WTC11 (cell line): ENCODE results near the gene FBH1. TPM values are rescaled to one million over a fixed set of nuclear protein-coding genes. Genes with fewer than 3 reads are reported as not detected.

Source experiments
- ATAC-seq: fragments of 200-7000 bp; cut with Tn5 transposase; 2 replicates; pipeline ENCODE4 v1.10.0; 2021; ENCODE audit warnings: mild to moderate bottlenecking, moderate library complexity
- CTCF ChIA-PET: fragments of 300-600 bp; sonication (Branson Sonifier 250); formaldehyde crosslinking; loops from one replicate; lab custom pipeline; 2021; ENCODE audit warnings: antibody characterized with exemption; lab: Charles Lee
- POLR2A ChIA-PET: fragments of 350-600 bp; sonication (Branson Sonifier 250); formaldehyde crosslinking; loops from one replicate; lab custom pipeline; 2021; ENCODE audit warnings: antibody characterized with exemption; lab: Charles Lee
- DNase-seq: peaks from one replicate; pipeline ENCODE4 v3.0.0; 2021; ENCODE audit warnings: low spot score
- H3K27ac Mint-ChIP-seq: 2 replicates; pipeline ENCODE4 v1.8.0; 2021; ENCODE audit warnings: mixed read lengths
- H3K27me3 Mint-ChIP-seq: 2 replicates; pipeline ENCODE4 v1.8.0; 2021; ENCODE audit warnings: low read depth, mild to moderate bottlenecking, moderate library complexity, mixed read lengths
- H3K36me3 Mint-ChIP-seq: 2 replicates; pipeline ENCODE4 v1.8.0; 2021; ENCODE audit warnings: mixed read lengths
- H3K4me1 Mint-ChIP-seq: 2 replicates; pipeline ENCODE4 v1.8.0; 2022; ENCODE audit warnings: mixed read lengths
- H3K4me3 Mint-ChIP-seq: 2 replicates; pipeline ENCODE4 v1.8.0; 2021; ENCODE audit warnings: mild to moderate bottlenecking, moderate library complexity, mixed read lengths
- H3K9me3 Mint-ChIP-seq: 2 replicates; pipeline ENCODE4 v1.8.0; 2021; ENCODE audit warnings: mixed read lengths
- CREB1 ChIP-seq: sonication (generic); formaldehyde crosslinking; IDR thresholded peaks from 2 replicates; pipeline ENCODE4 v1.8.0; 2023; ENCODE audit warnings: mild to moderate bottlenecking, missing genetic modification reagents
- ELF4 ChIP-seq: sonication (generic); formaldehyde crosslinking; IDR thresholded peaks from 2 replicates; pipeline ENCODE4 v1.8.1; 2022; ENCODE audit warnings: low read depth, mild to moderate bottlenecking, moderate library complexity, missing genetic modification reagents
- ETV6 ChIP-seq: sonication (generic); formaldehyde crosslinking; IDR thresholded peaks from 2 replicates; pipeline ENCODE4 v1.8.1; 2022; ENCODE audit warnings: mild to moderate bottlenecking, missing genetic modification reagents
- GRHL2 ChIP-seq: fragments of 250-450 bp; sonication (Bioruptor Pico); IDR thresholded peaks from 2 replicates; pipeline ENCODE4 v1.8.0; 2022; ENCODE audit warnings: mild to moderate bottlenecking, moderate library complexity; ENCODE audit not compliant: insufficient replicate concordance, severe bottlenecking
- HMGA2 ChIP-seq: fragments of 250-450 bp; sonication (Bioruptor Pico); IDR thresholded peaks from 2 replicates; pipeline ENCODE4 v1.4.0; 2021; ENCODE audit warnings: mild to moderate bottlenecking, moderate library complexity
- IRF2 ChIP-seq: sonication (generic); formaldehyde crosslinking; IDR thresholded peaks from 2 replicates; pipeline ENCODE4 v1.8.0; 2022; ENCODE audit warnings: low read depth, missing genetic modification reagents, borderline replicate concordance
- JUN ChIP-seq: sonication (generic); formaldehyde crosslinking; IDR thresholded peaks from 2 replicates; pipeline ENCODE4 v1.8.0; 2023; ENCODE audit warnings: mild to moderate bottlenecking, missing genetic modification reagents
- NR2C2 ChIP-seq: sonication (generic); formaldehyde crosslinking; IDR thresholded peaks from 2 replicates; pipeline ENCODE4 v1.8.0; 2022; ENCODE audit warnings: mild to moderate bottlenecking, missing genetic modification reagents
- OVOL2 ChIP-seq: fragments of 250-450 bp; sonication (Bioruptor Pico); IDR thresholded peaks from 2 replicates; pipeline ENCODE4 v1.9.0; 2021; ENCODE audit warnings: mild to moderate bottlenecking, borderline replicate concordance
- RELA ChIP-seq: sonication (generic); formaldehyde crosslinking; IDR thresholded peaks from 2 replicates; pipeline ENCODE4 v1.8.1; 2022; ENCODE audit warnings: missing genetic modification reagents, mild to moderate bottlenecking, borderline replicate concordance
- SMAD3 ChIP-seq: sonication (generic); formaldehyde crosslinking; IDR thresholded peaks from 2 replicates; pipeline ENCODE4 v1.8.0; 2022; ENCODE audit warnings: missing genetic modification reagents, mild to moderate bottlenecking, borderline replicate concordance
- TEAD1 ChIP-seq: sonication (generic); formaldehyde crosslinking; IDR thresholded peaks from 2 replicates; pipeline ENCODE4 v1.8.0; 2022; ENCODE audit warnings: mild to moderate bottlenecking, missing genetic modification reagents
- TEAD4 ChIP-seq: sonication (generic); formaldehyde crosslinking; IDR thresholded peaks from 2 replicates; pipeline ENCODE4 v1.8.0; 2022; ENCODE audit warnings: mild to moderate bottlenecking, missing genetic modification reagents
- ZNF263 ChIP-seq: sonication (generic); formaldehyde crosslinking; IDR thresholded peaks from 2 replicates; pipeline ENCODE4 v1.8.1; 2022; ENCODE audit warnings: low read depth, mild to moderate bottlenecking, moderate library complexity, missing genetic modification reagents
- ZNF396 ChIP-seq: fragments of 250-450 bp; sonication (Bioruptor Pico); IDR thresholded peaks from 2 replicates; pipeline ENCODE4 v1.8.0; 2021; ENCODE audit warnings: mild to moderate bottlenecking, moderate library complexity, borderline replicate concordance
- total RNA-seq: library from RNA; stranded (reverse); gene quantifications from 3 replicates; pipeline ENCODE4 v1.2.3, GENCODE V29; 2021
- TF ChIP-seq, protein P1 (sequence below): sonication (generic); formaldehyde crosslinking; IDR thresholded peaks from 2 replicates; pipeline ENCODE4 v1.8.0; 2022; ENCODE audit warnings: mild to moderate bottlenecking, missing genetic modification reagents
- TF ChIP-seq, protein P2 (sequence below): sonication (generic); formaldehyde crosslinking; conservative IDR thresholded peaks from 2 replicates; pipeline ENCODE4 v1.8.1; 2023; ENCODE audit warnings: mild to moderate bottlenecking, low read depth, missing genetic modification reagents, moderate library complexity
- TF ChIP-seq, protein P3 (sequence below): fragments of 250-450 bp; sonication (Bioruptor Pico); IDR thresholded peaks from 2 replicates; pipeline ENCODE4 v1.9.0; 2021; ENCODE audit warnings: mild to moderate bottlenecking, borderline replicate concordance
- TF ChIP-seq, protein P4 (sequence below): sonication (generic); formaldehyde crosslinking; IDR thresholded peaks from 2 replicates; pipeline ENCODE4 v1.8.1; 2023; ENCODE audit warnings: mild to moderate bottlenecking, moderate library complexity, missing genetic modification reagents
- TF ChIP-seq, protein P5 (sequence below): fragments of 250-450 bp; sonication (Bioruptor Pico); IDR thresholded peaks from 2 replicates; pipeline ENCODE4 v1.9.0; 2021; ENCODE audit warnings: mild to moderate bottlenecking
- TF ChIP-seq, protein P6 (sequence below): sonication (generic); formaldehyde crosslinking; IDR thresholded peaks from 2 replicates; pipeline ENCODE4 v1.8.1; 2022; ENCODE audit warnings: mild to moderate bottlenecking, missing genetic modification reagents, moderate library complexity, borderline replicate concordance

The FBH1 gene
- total RNA-seq, 1 experiment from 2014 or later: 66.8 TPM

DNA sequence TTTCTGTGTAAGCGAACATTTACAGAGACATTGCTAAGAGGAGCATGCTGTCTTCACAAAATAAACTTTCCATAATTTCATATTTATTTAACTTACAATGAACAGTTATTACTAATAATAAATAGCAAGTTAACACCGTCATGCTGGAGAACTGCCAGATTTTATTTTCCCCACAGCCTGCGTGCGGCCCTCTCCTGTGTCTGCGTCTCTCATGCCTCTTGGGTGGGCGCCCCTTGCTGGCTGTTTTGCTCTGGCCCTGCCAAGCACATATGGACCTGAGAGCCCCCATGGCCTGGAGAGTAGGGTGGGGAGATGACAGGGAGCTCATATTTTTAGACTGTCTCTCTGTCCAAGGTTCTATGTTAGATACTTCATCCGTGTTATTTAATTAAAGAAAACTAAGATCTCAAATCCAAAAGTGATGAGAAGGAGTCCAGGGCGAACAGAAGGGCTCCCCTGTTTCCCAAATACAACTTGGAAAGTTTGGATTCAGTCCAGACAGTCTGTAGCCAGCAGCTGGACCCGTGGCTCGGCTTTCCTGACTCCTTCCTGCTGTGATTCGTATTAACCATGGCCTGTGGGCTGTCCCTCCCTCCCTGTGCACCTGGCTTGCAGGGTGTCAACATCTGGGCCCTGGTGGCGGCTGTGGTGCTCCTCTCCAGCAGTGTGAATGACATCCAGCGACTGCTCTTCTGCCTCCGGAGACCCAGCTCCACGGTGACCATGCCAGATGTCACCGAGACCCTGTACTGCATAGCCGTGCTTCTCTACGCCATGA, 20.5 kb downstream of the FBH1 start:
- TF ChIP-seq, protein P1, sequence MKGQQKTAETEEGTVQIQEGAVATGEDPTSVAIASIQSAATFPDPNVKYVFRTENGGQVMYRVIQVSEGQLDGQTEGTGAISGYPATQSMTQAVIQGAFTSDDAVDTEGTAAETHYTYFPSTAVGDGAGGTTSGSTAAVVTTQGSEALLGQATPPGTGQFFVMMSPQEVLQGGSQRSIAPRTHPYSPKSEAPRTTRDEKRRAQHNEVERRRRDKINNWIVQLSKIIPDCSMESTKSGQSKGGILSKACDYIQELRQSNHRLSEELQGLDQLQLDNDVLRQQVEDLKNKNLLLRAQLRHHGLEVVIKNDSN (CRISPR knock-in tag): no peak
- TF ChIP-seq RELA (CRISPR knock-in tag) (no peak), SMAD3 (CRISPR knock-in tag) (no peak), GRHL2 (CRISPR knock-in tag) (no peak), TEAD4 (no peak), CREB1 (CRISPR knock-in tag) (no peak), HMGA2 (CRISPR knock-in tag) (no peak), ELF4 (CRISPR knock-in tag) (no peak), NR2C2 (CRISPR knock-in tag) (no peak)
- TF ChIP-seq, protein P2, sequence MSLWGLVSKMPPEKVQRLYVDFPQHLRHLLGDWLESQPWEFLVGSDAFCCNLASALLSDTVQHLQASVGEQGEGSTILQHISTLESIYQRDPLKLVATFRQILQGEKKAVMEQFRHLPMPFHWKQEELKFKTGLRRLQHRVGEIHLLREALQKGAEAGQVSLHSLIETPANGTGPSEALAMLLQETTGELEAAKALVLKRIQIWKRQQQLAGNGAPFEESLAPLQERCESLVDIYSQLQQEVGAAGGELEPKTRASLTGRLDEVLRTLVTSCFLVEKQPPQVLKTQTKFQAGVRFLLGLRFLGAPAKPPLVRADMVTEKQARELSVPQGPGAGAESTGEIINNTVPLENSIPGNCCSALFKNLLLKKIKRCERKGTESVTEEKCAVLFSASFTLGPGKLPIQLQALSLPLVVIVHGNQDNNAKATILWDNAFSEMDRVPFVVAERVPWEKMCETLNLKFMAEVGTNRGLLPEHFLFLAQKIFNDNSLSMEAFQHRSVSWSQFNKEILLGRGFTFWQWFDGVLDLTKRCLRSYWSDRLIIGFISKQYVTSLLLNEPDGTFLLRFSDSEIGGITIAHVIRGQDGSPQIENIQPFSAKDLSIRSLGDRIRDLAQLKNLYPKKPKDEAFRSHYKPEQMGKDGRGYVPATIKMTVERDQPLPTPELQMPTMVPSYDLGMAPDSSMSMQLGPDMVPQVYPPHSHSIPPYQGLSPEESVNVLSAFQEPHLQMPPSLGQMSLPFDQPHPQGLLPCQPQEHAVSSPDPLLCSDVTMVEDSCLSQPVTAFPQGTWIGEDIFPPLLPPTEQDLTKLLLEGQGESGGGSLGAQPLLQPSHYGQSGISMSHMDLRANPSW: no peak
- TF ChIP-seq, protein P3, sequence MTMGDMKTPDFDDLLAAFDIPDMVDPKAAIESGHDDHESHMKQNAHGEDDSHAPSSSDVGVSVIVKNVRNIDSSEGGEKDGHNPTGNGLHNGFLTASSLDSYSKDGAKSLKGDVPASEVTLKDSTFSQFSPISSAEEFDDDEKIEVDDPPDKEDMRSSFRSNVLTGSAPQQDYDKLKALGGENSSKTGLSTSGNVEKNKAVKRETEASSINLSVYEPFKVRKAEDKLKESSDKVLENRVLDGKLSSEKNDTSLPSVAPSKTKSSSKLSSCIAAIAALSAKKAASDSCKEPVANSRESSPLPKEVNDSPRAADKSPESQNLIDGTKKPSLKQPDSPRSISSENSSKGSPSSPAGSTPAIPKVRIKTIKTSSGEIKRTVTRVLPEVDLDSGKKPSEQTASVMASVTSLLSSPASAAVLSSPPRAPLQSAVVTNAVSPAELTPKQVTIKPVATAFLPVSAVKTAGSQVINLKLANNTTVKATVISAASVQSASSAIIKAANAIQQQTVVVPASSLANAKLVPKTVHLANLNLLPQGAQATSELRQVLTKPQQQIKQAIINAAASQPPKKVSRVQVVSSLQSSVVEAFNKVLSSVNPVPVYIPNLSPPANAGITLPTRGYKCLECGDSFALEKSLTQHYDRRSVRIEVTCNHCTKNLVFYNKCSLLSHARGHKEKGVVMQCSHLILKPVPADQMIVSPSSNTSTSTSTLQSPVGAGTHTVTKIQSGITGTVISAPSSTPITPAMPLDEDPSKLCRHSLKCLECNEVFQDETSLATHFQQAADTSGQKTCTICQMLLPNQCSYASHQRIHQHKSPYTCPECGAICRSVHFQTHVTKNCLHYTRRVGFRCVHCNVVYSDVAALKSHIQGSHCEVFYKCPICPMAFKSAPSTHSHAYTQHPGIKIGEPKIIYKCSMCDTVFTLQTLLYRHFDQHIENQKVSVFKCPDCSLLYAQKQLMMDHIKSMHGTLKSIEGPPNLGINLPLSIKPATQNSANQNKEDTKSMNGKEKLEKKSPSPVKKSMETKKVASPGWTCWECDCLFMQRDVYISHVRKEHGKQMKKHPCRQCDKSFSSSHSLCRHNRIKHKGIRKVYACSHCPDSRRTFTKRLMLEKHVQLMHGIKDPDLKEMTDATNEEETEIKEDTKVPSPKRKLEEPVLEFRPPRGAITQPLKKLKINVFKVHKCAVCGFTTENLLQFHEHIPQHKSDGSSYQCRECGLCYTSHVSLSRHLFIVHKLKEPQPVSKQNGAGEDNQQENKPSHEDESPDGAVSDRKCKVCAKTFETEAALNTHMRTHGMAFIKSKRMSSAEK: no peak
- TF ChIP-seq, protein P4, sequence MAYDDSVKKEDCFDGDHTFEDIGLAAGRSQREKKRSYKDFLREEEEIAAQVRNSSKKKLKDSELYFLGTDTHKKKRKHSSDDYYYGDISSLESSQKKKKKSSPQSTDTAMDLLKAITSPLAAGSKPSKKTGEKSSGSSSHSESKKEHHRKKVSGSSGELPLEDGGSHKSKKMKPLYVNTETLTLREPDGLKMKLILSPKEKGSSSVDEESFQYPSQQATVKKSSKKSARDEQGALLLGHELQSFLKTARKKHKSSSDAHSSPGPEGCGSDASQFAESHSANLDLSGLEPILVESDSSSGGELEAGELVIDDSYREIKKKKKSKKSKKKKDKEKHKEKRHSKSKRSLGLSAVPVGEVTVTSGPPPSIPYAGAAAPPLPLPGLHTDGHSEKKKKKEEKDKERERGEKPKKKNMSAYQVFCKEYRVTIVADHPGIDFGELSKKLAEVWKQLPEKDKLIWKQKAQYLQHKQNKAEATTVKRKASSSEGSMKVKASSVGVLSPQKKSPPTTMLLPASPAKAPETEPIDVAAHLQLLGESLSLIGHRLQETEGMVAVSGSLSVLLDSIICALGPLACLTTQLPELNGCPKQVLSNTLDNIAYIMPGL (CRISPR knock-in tag): no peak
- H3K4me3 Mint-ChIP-seq: no peak overlapping the region
- H3K27ac Mint-ChIP-seq: no peak overlapping the region
- ATAC-seq (no peak), DNase-seq (no peak)
- H3K27me3 Mint-ChIP-seq: no peaks in the 10 kb centered on the region
- CTCF ChIA-PET: no interaction called here
- H3K36me3 Mint-ChIP-seq: peaks cover 81% of the 10 kb centered on the region
- no peaks in the 10 kb centered on the region for H3K9me3 Mint-ChIP-seq
- POLR2A ChIA-PET: no interaction called here
- no peaks in the 10 kb centered on the region for H3K4me1 Mint-ChIP-seq

DNA sequence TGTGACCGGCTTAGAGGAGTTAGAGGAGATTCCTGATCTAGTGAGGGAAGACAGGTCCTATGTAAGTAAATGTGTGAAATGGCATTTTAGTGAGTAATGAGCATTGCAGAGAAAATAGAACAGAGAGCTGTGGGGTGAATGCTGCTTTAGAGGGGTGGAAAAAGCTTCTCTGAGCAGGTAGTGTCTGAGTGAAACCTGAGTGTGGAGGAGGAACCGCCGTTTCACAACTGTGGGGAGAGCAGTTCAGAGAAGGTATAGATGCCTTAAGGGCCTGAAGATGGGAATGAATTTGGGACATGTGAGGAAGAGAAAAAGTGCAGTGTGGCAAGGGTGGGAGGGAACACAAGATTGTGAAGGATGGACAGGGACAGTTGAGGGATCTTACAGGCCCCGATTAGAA, 21.6 kb downstream of the FBH1 start:
- H3K9me3 Mint-ChIP-seq: no peaks in the 10 kb centered on the region
- ChIA-PET POLR2A (no interaction called here), CTCF (no interaction called here)
- H3K27ac Mint-ChIP-seq: no peak overlapping the region
- ATAC-seq (no peak), DNase-seq (no peak)
- no peaks in the 10 kb centered on the region for H3K27me3 Mint-ChIP-seq
- H3K4me1 Mint-ChIP-seq: no peaks in the 10 kb centered on the region
- H3K4me3 Mint-ChIP-seq: no peak overlapping the region
- H3K36me3 Mint-ChIP-seq: peaks cover 81% of the 10 kb centered on the region
- TF ChIP-seq IRF2 (CRISPR knock-in tag): no peak
- TF ChIP-seq OVOL2 (CRISPR knock-in tag): no peak
- TF ChIP-seq, protein P5, sequence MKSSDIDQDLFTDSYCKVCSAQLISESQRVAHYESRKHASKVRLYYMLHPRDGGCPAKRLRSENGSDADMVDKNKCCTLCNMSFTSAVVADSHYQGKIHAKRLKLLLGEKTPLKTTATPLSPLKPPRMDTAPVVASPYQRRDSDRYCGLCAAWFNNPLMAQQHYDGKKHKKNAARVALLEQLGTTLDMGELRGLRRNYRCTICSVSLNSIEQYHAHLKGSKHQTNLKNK (CRISPR knock-in tag): no peak
- TF ChIP-seq ZNF396: no peak
- TF ChIP-seq ZNF263: no peak
- TF ChIP-seq, protein P6, sequence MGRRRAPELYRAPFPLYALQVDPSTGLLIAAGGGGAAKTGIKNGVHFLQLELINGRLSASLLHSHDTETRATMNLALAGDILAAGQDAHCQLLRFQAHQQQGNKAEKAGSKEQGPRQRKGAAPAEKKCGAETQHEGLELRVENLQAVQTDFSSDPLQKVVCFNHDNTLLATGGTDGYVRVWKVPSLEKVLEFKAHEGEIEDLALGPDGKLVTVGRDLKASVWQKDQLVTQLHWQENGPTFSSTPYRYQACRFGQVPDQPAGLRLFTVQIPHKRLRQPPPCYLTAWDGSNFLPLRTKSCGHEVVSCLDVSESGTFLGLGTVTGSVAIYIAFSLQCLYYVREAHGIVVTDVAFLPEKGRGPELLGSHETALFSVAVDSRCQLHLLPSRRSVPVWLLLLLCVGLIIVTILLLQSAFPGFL: no peak
- TF ChIP-seq ETV6 (CRISPR knock-in tag): no peak
- no peak for TF ChIP-seq JUN
- TF ChIP-seq TEAD1: no peak
- TF ChIP-seq, protein P2: no peak
